ENCODE results near the gene SMCO2.
A peak's percentile ranks its signal among the peaks of the same experiment; 100 is the strongest.
"Not testable (repeated sequence)": the region's sequence is repeated elsewhere in the genome, so short reads cannot be mapped to it uniquely, and the experiment has no call there.

Gene SMCO2

GRCh38 chr12:27530157-27530922, 83.8 kb downstream of the SMCO2 start:
- DNase-seq, result no peak

DNA sequence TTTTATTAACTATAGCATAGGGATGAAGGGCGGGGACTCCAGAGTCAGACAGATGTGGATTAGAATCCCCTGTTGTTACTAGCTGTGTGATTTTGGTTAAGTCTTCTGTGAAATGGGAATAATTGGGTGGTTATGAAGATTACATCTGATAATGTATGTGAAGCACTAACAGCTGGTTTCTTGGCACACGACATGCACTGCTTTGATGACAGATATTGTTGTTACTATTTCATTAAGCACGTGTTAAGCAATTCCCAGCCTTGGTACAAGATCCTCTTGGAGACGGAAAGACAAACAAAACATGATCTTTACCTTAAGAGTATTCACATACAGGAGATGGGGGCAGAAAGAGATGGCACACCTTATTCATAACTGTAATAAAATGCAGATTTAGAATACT, 85.4 kb downstream of the SMCO2 start:
- DNase-seq, result no peak

- DNase-seq, result no peak
These were observed 87.7 kb downstream of the SMCO2 start for GRCh38 chr12:27534060-27534764.

DNA sequence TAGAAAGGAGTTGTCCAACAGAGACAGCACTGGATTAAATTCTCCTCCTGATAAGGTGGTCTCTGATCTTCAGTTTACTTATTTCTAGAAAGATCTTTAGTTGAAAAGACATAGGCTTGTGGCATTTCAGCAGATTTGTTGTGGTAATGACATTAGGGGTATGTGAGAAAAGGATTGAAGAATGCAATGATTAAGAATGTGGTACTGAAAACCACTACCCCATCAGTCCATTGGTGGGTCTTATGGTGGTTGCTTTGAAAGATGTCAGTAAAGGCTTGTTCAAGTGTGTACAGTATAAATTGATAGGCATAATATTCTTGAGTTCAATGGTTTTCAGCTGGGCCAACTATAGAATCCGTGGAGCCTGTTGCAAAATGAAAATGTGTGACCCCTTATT, 88.2 kb downstream of the SMCO2 start:
- DNase-seq, result no peak

DNA sequence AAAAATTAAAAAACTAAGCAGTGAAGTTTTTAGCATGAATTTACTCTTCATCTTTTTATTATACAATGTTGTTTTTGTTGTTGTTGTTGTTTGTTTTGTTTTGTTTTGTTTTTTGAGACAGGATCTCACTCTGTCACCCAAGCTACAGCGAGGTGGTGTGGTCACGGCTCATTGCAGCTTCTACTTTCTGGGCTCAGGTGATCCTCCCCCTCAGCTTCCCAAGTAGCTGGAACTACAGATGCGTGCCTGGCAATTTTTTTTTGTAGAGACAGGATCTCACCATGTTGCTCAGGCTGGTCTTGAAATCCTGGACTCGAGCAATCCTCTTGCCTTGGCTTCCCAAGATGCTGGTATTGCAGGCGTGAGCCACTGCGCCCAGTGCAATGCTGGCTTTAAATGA, 88.8 kb downstream of the SMCO2 start:
- no peak for DNase-seq

GRCh38 chr12:27537855-27538675, 91.5 kb downstream of the SMCO2 start:
- DNase-seq, result no peak

GRCh38 chr12:27539191-27539631, 92.7 kb downstream of the SMCO2 start:
- DNase-seq, result no peak

GRCh38 chr12:27541031-27541719, 94.6 kb downstream of the SMCO2 start:
- DNase-seq, result no peak

DNA sequence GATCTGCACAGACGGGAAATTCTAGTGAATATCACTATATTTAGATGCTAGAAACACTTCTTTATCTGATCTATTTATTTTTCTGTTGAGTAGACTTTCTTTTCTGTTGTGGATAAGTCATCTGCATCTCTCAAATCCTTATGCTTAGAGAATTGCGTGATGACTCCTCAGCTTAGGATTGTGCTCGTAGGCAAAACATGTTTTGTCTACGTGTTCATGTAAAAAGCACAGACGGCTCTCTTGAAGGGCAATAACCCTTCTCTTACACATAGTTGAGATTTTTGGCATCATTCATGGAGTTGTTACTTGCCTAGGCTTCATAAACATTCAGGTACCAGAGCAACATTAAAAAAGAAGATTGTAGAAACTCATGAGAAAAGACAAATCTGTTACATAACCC, 96.1 kb downstream of the SMCO2 start:
- DNase-seq, result no peak

DNA sequence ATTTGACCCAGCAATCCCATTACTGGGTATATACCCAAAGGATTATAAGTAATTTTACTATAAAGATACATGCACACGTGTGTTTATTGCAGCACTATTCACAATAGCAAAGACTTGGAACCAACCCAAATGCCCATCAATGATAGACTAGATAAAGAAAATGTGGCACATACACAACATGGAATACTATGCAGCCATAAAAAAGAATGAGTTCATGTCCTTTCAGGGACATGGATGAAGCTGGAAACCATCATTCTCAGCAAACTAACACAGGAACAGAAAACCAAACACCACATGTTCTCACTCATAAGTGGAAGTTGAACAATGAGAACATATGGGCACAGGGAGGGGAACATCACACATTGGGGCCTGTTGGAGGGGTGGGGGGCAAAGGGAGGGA, 98.3 kb downstream of the SMCO2 start:
- DNase-seq, result not testable (repeated sequence)

GRCh38 chr12:27545665-27546064, 99.1 kb downstream of the SMCO2 start:
- no peak for DNase-seq

DNA sequence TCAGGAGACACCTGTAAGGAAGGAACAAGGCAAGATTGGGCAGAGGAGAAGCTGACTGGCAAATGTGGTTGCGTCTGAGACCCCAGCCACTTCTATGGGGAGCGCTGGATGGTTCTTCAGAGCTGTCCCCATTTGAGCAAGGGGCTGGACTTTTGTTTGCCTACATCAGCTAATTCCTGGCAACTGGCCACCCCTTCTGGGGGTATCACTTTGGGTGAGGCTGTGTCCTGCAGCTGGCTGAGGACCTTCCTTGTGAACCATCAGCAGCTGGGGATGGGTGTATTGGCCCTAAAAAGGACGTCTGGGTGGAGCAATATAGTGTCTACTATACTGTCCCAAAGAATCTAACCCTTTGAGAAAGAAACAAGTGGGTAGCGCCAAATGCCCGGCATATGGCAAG, 101.1 kb downstream of the SMCO2 start:
- no peak for DNase-seq

- no peak for DNase-seq
These were observed 102.0 kb downstream of the SMCO2 start for GRCh38 chr12:27548301-27549199.

- DNase-seq, result no peak
These were observed 102.8 kb downstream of the SMCO2 start for GRCh38 chr12:27549236-27549800.

- peak; percentile 7 for DNase-seq
These were observed 103.5 kb downstream of the SMCO2 start for GRCh38 chr12:27549801-27550652.

GRCh38 chr12:27550653-27550975, 104.1 kb downstream of the SMCO2 start:
- DNase-seq, result no peak

GRCh38 chr12:27551172-27551840, 104.8 kb downstream of the SMCO2 start:
- DNase-seq, result no peak

Data from DMS153 (cell line).